GM10266 (cell line): ENCODE measurements around the gene PAK1.

Source experiments
- DNase-seq: peaks from one replicate; pipeline ENCODE4 v3.0.0; 2012; ENCODE audit errors: extremely low spot score
- CTCF ChIP-seq: IDR thresholded peaks from 2 replicates; pipeline ENCODE4 v1.5.1; 2012; ENCODE audit warnings: mild to moderate bottlenecking, low read depth; ENCODE audit not compliant: control insufficient read depth, insufficient read depth; ENCODE audit errors: missing control alignments

PAK1 gene

DNA sequence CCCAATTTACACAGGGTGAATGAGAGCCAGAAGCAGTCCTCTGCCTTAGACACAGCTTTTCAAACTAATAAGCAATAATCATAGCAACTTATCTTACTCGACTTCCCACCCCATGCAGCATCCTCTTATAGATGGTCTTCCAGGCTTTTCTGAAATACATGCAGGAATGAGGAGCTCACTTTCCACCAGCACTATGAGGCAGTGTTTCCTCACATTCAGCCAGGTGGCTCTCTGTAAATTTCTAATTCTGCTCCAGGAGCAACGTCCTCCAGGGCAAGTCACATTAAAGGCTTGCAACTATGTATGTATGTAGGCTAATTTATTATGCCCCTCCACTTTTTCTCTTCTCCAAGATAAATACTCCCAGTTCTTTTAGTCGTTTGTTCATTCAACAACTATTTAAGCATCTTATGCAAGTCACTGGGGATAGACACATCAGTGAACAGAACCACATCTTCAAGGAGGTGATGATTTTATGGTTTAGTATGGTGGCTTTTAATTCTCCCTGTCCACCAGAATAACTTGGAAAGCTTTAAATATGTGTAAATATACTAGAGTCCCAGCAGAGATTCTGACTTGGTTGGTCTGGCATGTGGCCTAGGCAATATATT is 59.9 kb downstream of the PAK1 start:
- peak; percentile 11 for TF ChIP-seq CTCF
- DNase-seq = no peak

- TF ChIP-seq CTCF = no peak
- no peak for DNase-seq
Observed at GRCh38 chr11:77412814-77413213, 61.1 kb downstream of the PAK1 start.

GRCh38 chr11:77411717-77412441 is 62.0 kb downstream of the PAK1 start:
- peak; percentile 48 for TF ChIP-seq CTCF
- peak; percentile 77 for DNase-seq

DNA sequence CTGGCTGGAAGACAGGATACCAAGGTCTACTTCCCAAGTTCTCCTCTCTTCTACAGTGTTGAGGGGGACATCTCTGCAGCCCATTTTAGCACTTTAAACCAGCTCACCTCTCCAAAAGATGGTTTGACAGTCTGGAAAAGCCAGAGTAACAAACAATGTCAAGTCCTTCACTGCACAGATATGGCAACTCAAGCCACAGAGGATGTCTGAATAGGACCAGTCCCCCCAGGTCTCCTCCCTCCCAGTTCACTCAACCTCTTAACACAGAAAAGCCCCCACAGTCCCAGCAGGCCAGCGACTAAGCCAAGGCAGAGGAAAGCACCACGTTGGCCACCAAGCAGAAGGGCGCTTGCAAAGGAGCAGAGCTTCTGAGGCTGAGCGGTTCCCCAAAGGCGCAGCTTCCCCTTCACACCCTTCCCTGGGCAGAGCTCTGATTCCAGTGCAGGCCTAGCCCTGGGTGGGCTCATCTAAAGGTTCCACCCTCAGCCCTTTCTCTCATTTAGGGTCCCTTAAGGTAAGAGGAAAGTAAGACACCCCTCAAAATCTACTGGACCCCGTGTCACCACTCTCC is 62.7 kb downstream of the PAK1 start:
- TF ChIP-seq CTCF = no peak
- DNase-seq = peak; percentile 24

- no peak for DNase-seq
Observed at GRCh38 chr11:77410076-77410827, 63.6 kb downstream of the PAK1 start.

DNA sequence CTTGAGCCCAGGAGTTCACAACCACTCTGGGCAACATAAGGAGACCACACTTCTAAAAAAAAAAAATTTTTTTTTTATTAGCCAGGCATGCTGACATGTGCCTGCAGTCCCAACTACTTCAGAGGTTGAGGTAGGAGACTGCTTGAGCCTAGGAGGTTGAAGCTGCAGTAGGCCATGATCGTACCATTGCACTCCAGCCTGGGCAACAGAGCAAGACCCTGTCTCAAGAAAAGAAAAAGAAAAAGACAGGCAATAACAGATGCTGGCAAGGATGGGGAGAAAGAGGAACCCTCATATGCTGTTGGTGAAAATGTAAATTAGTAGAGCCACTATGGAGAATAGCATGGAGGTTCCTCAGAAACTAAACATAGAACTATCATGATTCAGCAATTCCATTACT is 64.8 kb downstream of the PAK1 start:
- TF ChIP-seq CTCF = no peak
- no peak for DNase-seq

More at GRCh38 chr11:77410076-77410827, 63.6 kb downstream of the PAK1 start:
- TF ChIP-seq CTCF = no peak
